GM12891 (cell line): ENCODE results near the gene NGDN.

ENCODE experiments used
- PAX5 ChIP-seq: IDR thresholded peaks from 2 replicates; pipeline ENCODE4 v1.6.1; 2011; ENCODE audit warnings: low read length, moderate library complexity, mild to moderate bottlenecking; ENCODE audit not compliant: insufficient read depth, severe bottlenecking
- POLR2A ChIP-seq: IDR thresholded peaks from 2 replicates; pipeline ENCODE4 v1.6.1; 2011; ENCODE audit warnings: low read depth, low read length, control low read depth
- POLR2AphosphoS5 ChIP-seq: IDR thresholded peaks from 2 replicates; pipeline ENCODE4 v1.6.1; 2011; ENCODE audit warnings: low read depth, low read length, control low read depth
- POU2F2 ChIP-seq: IDR thresholded peaks from 2 replicates; pipeline ENCODE4 v1.6.1; 2011; ENCODE audit warnings: low read depth, mild to moderate bottlenecking, control low read depth, low read length, moderate library complexity
- SPI1 ChIP-seq: IDR thresholded peaks from 2 replicates; pipeline ENCODE4 v1.6.1; 2011; ENCODE audit warnings: low read depth, low read length, control low read depth
- TAF1 ChIP-seq: IDR thresholded peaks from 2 replicates; pipeline ENCODE4 v1.6.1; 2011; ENCODE audit warnings: low read depth, low read length, control low read depth

- TF ChIP-seq POLR2A (no peak), POLR2AphosphoS5 (no peak), POU2F2 (no peak), TAF1 (no peak), PAX5 (no peak), SPI1 (no peak)
Observed at GRCh38 chr14:23512156-23512555, 42.7 kb downstream of the NGDN start.
